Measurements from ENCODE around the gene RANBP9.

DNA sequence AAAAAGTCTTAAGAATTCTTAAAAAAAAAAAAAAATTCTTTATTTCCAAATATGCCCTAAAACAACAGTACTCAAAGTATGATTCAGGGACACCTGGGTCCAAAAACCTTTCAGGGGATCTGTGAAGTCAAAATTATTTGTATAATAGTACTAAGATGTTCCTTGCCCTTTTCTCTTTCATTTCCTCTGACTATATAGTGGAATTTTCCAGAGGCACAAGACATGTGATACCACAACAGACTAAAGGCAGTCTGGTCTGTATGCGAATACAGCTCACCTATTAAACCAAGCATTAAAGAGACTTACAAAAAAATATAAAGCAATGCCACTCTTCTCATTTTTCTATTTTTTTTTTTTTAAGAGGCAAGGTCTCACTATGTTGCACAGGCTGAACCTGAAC lies 81.1 kb downstream of the RANBP9 start:
- TF ChIP-seq, protein P1, sequence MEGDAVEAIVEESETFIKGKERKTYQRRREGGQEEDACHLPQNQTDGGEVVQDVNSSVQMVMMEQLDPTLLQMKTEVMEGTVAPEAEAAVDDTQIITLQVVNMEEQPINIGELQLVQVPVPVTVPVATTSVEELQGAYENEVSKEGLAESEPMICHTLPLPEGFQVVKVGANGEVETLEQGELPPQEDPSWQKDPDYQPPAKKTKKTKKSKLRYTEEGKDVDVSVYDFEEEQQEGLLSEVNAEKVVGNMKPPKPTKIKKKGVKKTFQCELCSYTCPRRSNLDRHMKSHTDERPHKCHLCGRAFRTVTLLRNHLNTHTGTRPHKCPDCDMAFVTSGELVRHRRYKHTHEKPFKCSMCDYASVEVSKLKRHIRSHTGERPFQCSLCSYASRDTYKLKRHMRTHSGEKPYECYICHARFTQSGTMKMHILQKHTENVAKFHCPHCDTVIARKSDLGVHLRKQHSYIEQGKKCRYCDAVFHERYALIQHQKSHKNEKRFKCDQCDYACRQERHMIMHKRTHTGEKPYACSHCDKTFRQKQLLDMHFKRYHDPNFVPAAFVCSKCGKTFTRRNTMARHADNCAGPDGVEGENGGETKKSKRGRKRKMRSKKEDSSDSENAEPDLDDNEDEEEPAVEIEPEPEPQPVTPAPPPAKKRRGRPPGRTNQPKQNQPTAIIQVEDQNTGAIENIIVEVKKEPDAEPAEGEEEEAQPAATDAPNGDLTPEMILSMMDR (IDR thresholded peaks at IDR 0.05; ENCODE audit: extremely low read depth in 1 of 2, insufficient read depth in 1 of 2, low read depth in 1 of 2, low read length in 2 of 2) = no peak
- no peak for TF ChIP-seq FOS (IDR thresholded peaks at IDR 0.05; ENCODE audit: borderline replicate concordance, insufficient read depth, low read length)
- no peak for TF ChIP-seq EZH2 (IDR thresholded peaks at IDR 0.05; ENCODE audit: borderline replicate concordance, low read depth, low read length, severe bottlenecking)
- no peak for TF ChIP-seq POLR2AphosphoS5 (IDR thresholded peaks at IDR 0.05; ENCODE audit: insufficient read depth, low read depth, low read length)
- TF ChIP-seq POLR2A (IDR thresholded peaks at IDR 0.05; ENCODE audit: low read depth, low read length) = no peak
- TF ChIP-seq JUN (IDR thresholded peaks at IDR 0.05; ENCODE audit: borderline replicate concordance, insufficient read depth, insufficient read length, low read depth) = no peak
- TF ChIP-seq, protein P2, sequence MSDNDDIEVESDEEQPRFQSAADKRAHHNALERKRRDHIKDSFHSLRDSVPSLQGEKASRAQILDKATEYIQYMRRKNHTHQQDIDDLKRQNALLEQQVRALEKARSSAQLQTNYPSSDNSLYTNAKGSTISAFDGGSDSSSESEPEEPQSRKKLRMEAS (IDR thresholded peaks at IDR 0.05; ENCODE audit: insufficient read depth, insufficient read length) = no peak
- no peak for TF ChIP-seq MYC (IDR thresholded peaks at IDR 0.05; ENCODE audit: low read depth, low read length)
- TF ChIP-seq GATA2 (IDR thresholded peaks at IDR 0.05; ENCODE audit: insufficient read depth, insufficient read length, low read depth, low read length) = no peak

All from endothelial cell of umbilical vein (primary cell).